H9 (cell line): ENCODE results near the gene RAB19. TPM values are rescaled to one million over a fixed set of nuclear protein-coding genes. Genes with fewer than 3 reads are reported as not detected.

Experiments
- DNase-seq: peaks from one replicate; pipeline ENCODE4 v3.0.0-alpha.2; 2017
- H2AFZ ChIP-seq: one replicate; pipeline ENCODE4 v1.6.1; 2013; ENCODE audit warnings: mild to moderate bottlenecking, low read length, control low read depth, moderate library complexity
- H2AK5ac ChIP-seq: 2 replicates; pipeline ENCODE4 v1.6.1; 2013; ENCODE audit warnings: low read length, control low read depth, mixed read lengths; ENCODE audit not compliant: insufficient read length
- H2BK120ac ChIP-seq: one replicate; pipeline ENCODE4 v1.6.1; 2013; ENCODE audit warnings: low read depth, mild to moderate bottlenecking, low read length, control low read depth, inconsistent platforms; ENCODE audit not compliant: poor library complexity, severe bottlenecking
- H2BK12ac ChIP-seq: 2 replicates; pipeline ENCODE4 v1.6.1; 2013; ENCODE audit warnings: low read length, control low read depth, mixed read lengths, low read depth; ENCODE audit not compliant: insufficient read length
- H2BK15ac ChIP-seq: 2 replicates; pipeline ENCODE4 v1.6.1; 2013; ENCODE audit warnings: low read depth, low read length, control low read depth
- H2BK20ac ChIP-seq: one replicate; pipeline ENCODE4 v1.6.1; 2013; ENCODE audit warnings: low read depth, mild to moderate bottlenecking, low read length, control low read depth, inconsistent platforms; ENCODE audit not compliant: poor library complexity, severe bottlenecking
- H2BK5ac ChIP-seq: 2 replicates; pipeline ENCODE4 v1.6.1; 2013; ENCODE audit warnings: low read length, control low read depth, mixed read lengths; ENCODE audit not compliant: insufficient read length
- H3K14ac ChIP-seq: 2 replicates; pipeline ENCODE4 v1.6.1; 2013; ENCODE audit warnings: low read length, control low read depth; ENCODE audit not compliant: insufficient read depth
- H3K18ac ChIP-seq: 2 replicates; pipeline ENCODE4 v1.6.1; 2013; ENCODE audit warnings: low read depth, mild to moderate bottlenecking, mixed read lengths, low read length, control low read depth; ENCODE audit not compliant: insufficient read length
- H3K23ac ChIP-seq: 2 replicates; pipeline ENCODE4 v1.6.1; 2013; ENCODE audit warnings: low read length, control low read depth, mixed read lengths, low read depth; ENCODE audit not compliant: insufficient read length
- H3K23me2 ChIP-seq: 2 replicates; pipeline ENCODE4 v1.6.1; 2013; ENCODE audit warnings: low read depth, mild to moderate bottlenecking, mixed read lengths, low read length, control low read depth; ENCODE audit not compliant: insufficient read length, poor library complexity, severe bottlenecking
- H3K27ac ChIP-seq: 2 replicates; pipeline ENCODE4 v1.5.1; 2013; ENCODE audit warnings: low read length, control low read depth, mixed read lengths, low read depth; ENCODE audit not compliant: insufficient read length
- H3K27me3 ChIP-seq: 2 replicates; pipeline ENCODE4 v1.6.1; 2013; ENCODE audit warnings: low read length, control low read depth, inconsistent platforms; ENCODE audit not compliant: insufficient read depth
- H3K4ac ChIP-seq: 2 replicates; pipeline ENCODE4 v1.6.1; 2013; ENCODE audit warnings: low read depth, mild to moderate bottlenecking, control low read depth, inconsistent platforms, low read length, moderate library complexity
- H3K4me1 ChIP-seq: 2 replicates; pipeline ENCODE4 v1.6.1; 2013; ENCODE audit warnings: low read length, control low read depth, inconsistent platforms; ENCODE audit not compliant: insufficient read depth
- H3K4me2 ChIP-seq: 2 replicates; pipeline ENCODE4 v1.6.1; 2013; ENCODE audit warnings: low read length, control low read depth, mixed read lengths; ENCODE audit not compliant: insufficient read length, insufficient read depth
- H3K56ac ChIP-seq: 2 replicates; pipeline ENCODE4 v1.6.1; 2013; ENCODE audit warnings: low read depth, mild to moderate bottlenecking, mixed read lengths, low read length, control low read depth; ENCODE audit not compliant: insufficient read length
- H3K79me1 ChIP-seq: 2 replicates; pipeline ENCODE4 v1.6.1; 2013; ENCODE audit warnings: low read depth, mild to moderate bottlenecking, moderate library complexity, low read length, control low read depth, inconsistent platforms; ENCODE audit not compliant: insufficient read depth, poor library complexity, severe bottlenecking
- H3K79me2 ChIP-seq: 2 replicates; pipeline ENCODE4 v1.6.1; 2013; ENCODE audit warnings: low read length, control low read depth, inconsistent platforms; ENCODE audit not compliant: insufficient read depth
- H3K9ac ChIP-seq: 2 replicates; pipeline ENCODE4 v1.6.1; 2013; ENCODE audit warnings: low read length, control low read depth, mixed read lengths; ENCODE audit not compliant: insufficient read length; ENCODE audit errors: extremely low read depth
- H3K9me3 ChIP-seq: one replicate; pipeline ENCODE4 v1.6.1; 2013; ENCODE audit warnings: low read depth, low read length, inconsistent platforms; ENCODE audit not compliant: control insufficient read depth
- H3T11ph ChIP-seq: one replicate; pipeline ENCODE4 v1.6.1; 2013; ENCODE audit warnings: mild to moderate bottlenecking, low read length, control low read depth, inconsistent platforms
- H4K20me1 ChIP-seq: one replicate; pipeline ENCODE4 v1.6.1; 2013; ENCODE audit not compliant: control insufficient read depth, insufficient read length, insufficient read depth
- H4K5ac ChIP-seq: 2 replicates; pipeline ENCODE4 v1.6.1; 2013; ENCODE audit warnings: low read depth, mild to moderate bottlenecking, mixed read lengths, low read length, control low read depth; ENCODE audit not compliant: insufficient read length
- H4K8ac ChIP-seq: replicated peaks from 2 replicates; pipeline ENCODE4 v1.6.1; 2013; ENCODE audit warnings: low read length, control low read depth, mixed read lengths, low read depth; ENCODE audit not compliant: insufficient read length
- H4K91ac ChIP-seq: 2 replicates; pipeline ENCODE4 v1.6.1; 2013; ENCODE audit warnings: low read depth, mild to moderate bottlenecking, moderate library complexity, mixed read lengths, low read length, control low read depth; ENCODE audit not compliant: insufficient read length
- H3K27ac Mint-ChIP-seq, 3 experiments: 2 replicates in 2 of 3; 3 replicates in 1 of 3; pipeline ENCODE4 v1.8.0; 2020 to 2021; ENCODE audit warnings: mixed read lengths in 3 of 3, mild to moderate bottlenecking in 1 of 3, moderate library complexity in 1 of 3
- H3K27me3 Mint-ChIP-seq: 2 replicates; pipeline ENCODE4 v1.8.0; 2021; ENCODE audit warnings: low read depth, mild to moderate bottlenecking, moderate library complexity, mixed read lengths
- H3K36me3 Mint-ChIP-seq, 3 experiments: 2 replicates in 2 of 3; 3 replicates in 1 of 3; pipeline ENCODE4 v1.8.0; 2020 to 2021; ENCODE audit warnings: low read depth in 3 of 3, mixed read lengths in 3 of 3; ENCODE audit not compliant: insufficient read depth in 1 of 3
- H3K4me1 Mint-ChIP-seq, 2 experiments: 2 replicates each; pipeline ENCODE4 v1.8.0; 2020; ENCODE audit warnings: mixed read lengths in 2 of 2
- H3K4me3 Mint-ChIP-seq, 2 experiments: 2 replicates in 1 of 2; 3 replicates in 1 of 2; pipeline ENCODE4 v1.8.0; 2020 to 2021; ENCODE audit warnings: mild to moderate bottlenecking in 2 of 2, mixed read lengths in 2 of 2, moderate library complexity in 1 of 2
- H3K9me3 Mint-ChIP-seq, 2 experiments: 2 replicates in 1 of 2; 3 replicates in 1 of 2; pipeline ENCODE4 v1.8.0; 2020; ENCODE audit warnings: mild to moderate bottlenecking in 2 of 2, mixed read lengths in 2 of 2, moderate library complexity in 1 of 2
- CTCF ChIP-seq: fragments of 200-600 bp; sonication (generic); conservative IDR thresholded peaks from 3 replicates; pipeline ENCODE4 v1.8.0; 2021; ENCODE audit warnings: antibody characterized with exemption, mild to moderate bottlenecking
- WGBS: extraction: QIAGEN DNeasy Blood & Tissue Kit; methylation state at CpG from one replicate; pipeline ENCODE4 v1.1.7; 2013; ENCODE audit warnings: missing lambda C conversion rate, low lambda C conversion rate, mixed read lengths; ENCODE audit not compliant: insufficient read length; ENCODE audit errors: extremely low coverage; 5-methylcytosine and 5-hydroxymethylcytosine counted together
- total RNA-seq: library from RNA; stranded (reverse); gene quantifications from 2 replicates; pipeline ENCODE4 v1.2.1, GENCODE V29; 2021

The RAB19 gene
- total RNA-seq, 1 experiment from 2014 or later: 15.1 TPM

GRCh38 chr7:140367528-140367927 is 36.3 kb upstream of the RAB19 start:
- no peak overlapping the region for H3T11ph ChIP-seq
- no peak overlapping the region for H2BK12ac ChIP-seq
- H3K9me3 ChIP-seq: no peaks in the 10 kb centered on the region
- H3K79me1 ChIP-seq: no peaks in the 10 kb centered on the region
- no peaks in the 10 kb centered on the region for H3K79me2 ChIP-seq
- H2BK120ac ChIP-seq: no peak overlapping the region
- H3K14ac ChIP-seq: no peak overlapping the region
- no peaks in the 10 kb centered on the region for H3K23me2 ChIP-seq
- Mint-ChIP-seq H3K9me3 (peaks cover 0 to 2% of the 10 kb centered on the region in 2 experiments; a peak in 2 of 5 replicates), H3K4me1 (peaks cover 9 to 10% of the 10 kb centered on the region in 2 experiments), H3K27ac (no peak overlapping the region), H3K36me3 (peaks cover 29 to 48% (median 44%) of the 10 kb centered on the region in 3 experiments; a peak in 6 of 7 replicates), H3K4me3 (no peak overlapping the region), H3K27me3 (no peaks in the 10 kb centered on the region)
- no peak overlapping the region for H2AK5ac ChIP-seq
- no peak overlapping the region for H3K56ac ChIP-seq
- H3K27me3 ChIP-seq: no peaks in the 10 kb centered on the region
- H3K23ac ChIP-seq: no peak overlapping the region
- no peak overlapping the region for H2BK5ac ChIP-seq
- H2BK20ac ChIP-seq: no peak overlapping the region
- no peak overlapping the region for H2BK15ac ChIP-seq
- no peak overlapping the region for H3K4ac ChIP-seq
- no peak for DNase-seq
- H4K20me1 ChIP-seq: no peaks in the 10 kb centered on the region
- no peak overlapping the region for H4K91ac ChIP-seq
- no CpG with 5 or more reads among the region's 9 CpGs for WGBS
- no peak overlapping the region for H3K18ac ChIP-seq
- no peak for TF ChIP-seq CTCF
- no peak overlapping the region for H4K5ac ChIP-seq
- H3K27ac ChIP-seq: no peak overlapping the region
- peaks cover 2% of the 10 kb centered on the region; the same call in 1 of the 2 replicates for H3K4me1 ChIP-seq
- H3K9ac ChIP-seq: no peak overlapping the region
- H2AFZ ChIP-seq: no peak overlapping the region
- H3K4me2 ChIP-seq: no peak overlapping the region
- H4K8ac ChIP-seq: no peak overlapping the region
